Endodermal cell (in vitro differentiated cells): ENCODE results near the gene EDARADD. TPM values are rescaled to one million over a fixed set of nuclear protein-coding genes. Genes with fewer than 3 reads are reported as not detected.

Experiments used
- DNase-seq: peaks from one replicate; pipeline ENCODE4 v3.0.0-alpha.2; 2017
- H3K27ac ChIP-seq: 2 replicates; pipeline ENCODE4 v1.5.1; 2013; ENCODE audit warnings: mild to moderate bottlenecking, low read depth, low read length, moderate library complexity
- H3K27me3 ChIP-seq: 2 replicates; pipeline ENCODE4 v1.6.1; 2013; ENCODE audit warnings: mild to moderate bottlenecking, low read length, moderate library complexity; ENCODE audit not compliant: insufficient read depth, control insufficient read depth, poor library complexity, severe bottlenecking
- H3K36me3 ChIP-seq: 2 replicates; pipeline ENCODE4 v1.7.0; 2013; ENCODE audit warnings: mild to moderate bottlenecking, low read length, moderate library complexity; ENCODE audit not compliant: control insufficient read depth, insufficient read depth
- H3K4me1 ChIP-seq: one replicate; pipeline ENCODE4 v1.7.0; 2013; ENCODE audit warnings: low read length; ENCODE audit not compliant: control insufficient read depth, insufficient read depth
- H3K4me3 ChIP-seq: 2 replicates; pipeline ENCODE4 v1.5.1; 2013; ENCODE audit warnings: mild to moderate bottlenecking, low read length, moderate library complexity
- H3K9ac ChIP-seq: 2 replicates; pipeline ENCODE4 v1.6.1; 2013; ENCODE audit warnings: mild to moderate bottlenecking, low read length, moderate library complexity; ENCODE audit not compliant: poor library complexity, severe bottlenecking; ENCODE audit errors: extremely low read depth
- H3K9me3 ChIP-seq: 2 replicates; pipeline ENCODE4 v1.6.1; 2013; ENCODE audit warnings: mild to moderate bottlenecking, low read length, moderate library complexity; ENCODE audit not compliant: control insufficient read depth
- H3K27ac Mint-ChIP-seq: 2 replicates; pipeline ENCODE4 v1.8.0; 2020; ENCODE audit warnings: mixed read lengths
- H3K27me3 Mint-ChIP-seq: 2 replicates; pipeline ENCODE4 v1.8.0; 2021; ENCODE audit warnings: mild to moderate bottlenecking, mixed read lengths; ENCODE audit not compliant: insufficient read depth
- H3K36me3 Mint-ChIP-seq: 2 replicates; pipeline ENCODE4 v1.8.0; 2020; ENCODE audit warnings: low read depth, mixed read lengths
- H3K4me1 Mint-ChIP-seq: 2 replicates; pipeline ENCODE4 v1.8.0; 2020; ENCODE audit warnings: mixed read lengths
- H3K4me3 Mint-ChIP-seq: 2 replicates; pipeline ENCODE4 v1.8.0; 2020; ENCODE audit warnings: mild to moderate bottlenecking, moderate library complexity, mixed read lengths
- H3K9me3 Mint-ChIP-seq: 2 replicates; pipeline ENCODE4 v1.8.0; 2020; ENCODE audit warnings: mild to moderate bottlenecking, mixed read lengths
- CTCF ChIP-seq: fragments of 200-600 bp; sonication (generic); conservative IDR thresholded peaks from 2 replicates; pipeline ENCODE4 v1.5.0; 2021; ENCODE audit warnings: antibody characterized with exemption, mild to moderate bottlenecking
- WGBS, 2 experiments: methylation state at CpG; one replicate each; pipeline versions ENCODE4 v1.1.5 to v1.1.7; 2013; ENCODE audit warnings: missing lambda C conversion rate in 2 of 2, mixed read lengths in 1 of 2; ENCODE audit not compliant: insufficient coverage in 1 of 2, insufficient read length in 1 of 2; 5-methylcytosine and 5-hydroxymethylcytosine counted together
- total RNA-seq, 2 donors: library from RNA; stranded (reverse); fragmentation: NEBNext Ultra II Directional in 1 of 2; extraction: Animal tissue kit (Norgen Biotek cat#: 25700) in 1 of 2; gene quantifications; 2 replicates in 1 of 2; 3 replicates in 1 of 2; pipeline ENCODE4 v1.2.1, GENCODE V29; 2021

Gene EDARADD
- total RNA-seq, 2 donors from 2014 or later, result 5.0 to 5.5 TPM

GRCh38 chr1:236392182-236392581 lies 1.9 kb upstream of the EDARADD start:
- TF ChIP-seq CTCF, result no peak
- no peak for DNase-seq
- no peaks in the 10 kb centered on the region for H3K36me3 ChIP-seq
- no peak overlapping the region for H3K27ac Mint-ChIP-seq
- H3K36me3 Mint-ChIP-seq, result no peaks in the 10 kb centered on the region
- H3K9me3 Mint-ChIP-seq, result peaks cover 4% of the 10 kb centered on the region
- H3K27ac ChIP-seq, result no peak overlapping the region
- 93 to 100% methylated on average over 2 of the region's 2 CpGs for WGBS, 2 experiments
- peaks cover 26% of the 10 kb centered on the region for H3K27me3 ChIP-seq
- H3K4me3 ChIP-seq, result no peak overlapping the region
- H3K4me1 ChIP-seq, result no peaks in the 10 kb centered on the region
- H3K27me3 Mint-ChIP-seq, result peaks cover 31% of the 10 kb centered on the region
- peaks cover 6% of the 10 kb centered on the region for H3K4me1 Mint-ChIP-seq
- H3K9ac ChIP-seq, result no peak overlapping the region
- no peaks in the 10 kb centered on the region for H3K9me3 ChIP-seq
- H3K4me3 Mint-ChIP-seq, result no peak overlapping the region

GRCh38 chr1:236394879-236395229 lies 768 bp downstream of the EDARADD start:
- Mint-ChIP-seq H3K27me3 (peaks cover 44% of the 10 kb centered on the region), H3K36me3 (no peaks in the 10 kb centered on the region), H3K4me1 (peaks cover 16% of the 10 kb centered on the region), H3K27ac (no peak overlapping the region), H3K4me3 (peak overlapping the region; percentile 73), H3K9me3 (no peaks in the 10 kb centered on the region)
- Histone ChIP-seq H3K9ac (peak overlapping the region; percentile 59), H3K36me3 (no peaks in the 10 kb centered on the region), H3K27ac (no peak overlapping the region), H3K4me1 (peaks cover 4% of the 10 kb centered on the region), H3K4me3 (peak overlapping the region; percentile 90), H3K27me3 (peaks cover 26% of the 10 kb centered on the region), H3K9me3 (no peaks in the 10 kb centered on the region)
- DNase-seq, result no peak
- 8 to 18% methylated on average over 3 to 17 of the region's 17 CpGs for WGBS, 2 experiments
- TF ChIP-seq CTCF, result no peak

- peak; percentile 13 for TF ChIP-seq CTCF
- H3K27me3 ChIP-seq, result peaks cover 26% of the 10 kb centered on the region
- Mint-ChIP-seq H3K4me1 (peaks cover 22% of the 10 kb centered on the region), H3K9me3 (no peaks in the 10 kb centered on the region), H3K36me3 (no peaks in the 10 kb centered on the region), H3K27ac (no peak overlapping the region), H3K4me3 (peak overlapping the region; percentile 73), H3K27me3 (peaks cover 44% of the 10 kb centered on the region)
- no peak overlapping the region for H3K27ac ChIP-seq
- no peaks in the 10 kb centered on the region for H3K9me3 ChIP-seq
- H3K4me3 ChIP-seq, result peak overlapping the region; percentile 90
- H3K9ac ChIP-seq, result peak overlapping the region; percentile 59
- peaks cover 5% of the 10 kb centered on the region for H3K4me1 ChIP-seq
- WGBS, 2 experiments, result 0% methylated on average over 6 to 86 of the region's 86 CpGs
- H3K36me3 ChIP-seq, result no peaks in the 10 kb centered on the region
- DNase-seq, result peak; percentile 88
Observed at GRCh38 chr1:236395230-236395946, 1.3 kb downstream of the EDARADD start.
